ENCODE data around the gene ACTL7B.

GRCh38 chr9:108857572-108857971, 1.8 kb upstream of the ACTL7B start:
- TF ChIP-seq EP300 (IDR thresholded peaks at IDR 0.05; ENCODE audit: borderline replicate concordance in 1 of 2, low read depth in 2 of 2, low read length in 2 of 2) (no peak), RNF2 (IDR thresholded peaks at IDR 0.05; ENCODE audit: borderline replicate concordance, low read depth, low read length, missing control alignments, poor library complexity, severe bottlenecking) (no peak), MAX (IDR thresholded peaks at IDR 0.05) (no peak), CTCF (IDR thresholded peaks at IDR 0.05; ENCODE audit: control extremely low read depth in 1 of 3, insufficient read depth in 1 of 3, low read depth in 1 of 3, low read length in 3 of 3) (no peak), TAF1 (IDR thresholded peaks at IDR 0.05; ENCODE audit: low read depth, low read length) (no peak), POLR2A (IDR thresholded peaks at IDR 0.05; ENCODE audit: control extremely low read depth in 1 of 2, low read depth in 2 of 2, low read length in 2 of 2) (no peak), CEBPB (IDR thresholded peaks at IDR 0.05; ENCODE audit: low read depth, low read length) (no peak), SUZ12 (IDR thresholded peaks at IDR 0.05; ENCODE audit: low read length) (no peak), USF2 (IDR thresholded peaks at IDR 0.05; ENCODE audit: low read length) (no peak)
